PC-3 (cell line): Measurements from ENCODE around the gene APCDD1L. TPM values are rescaled to one million over a fixed set of nuclear protein-coding genes. Genes with fewer than 3 reads are reported as not detected.

ENCODE experiments used
- ATAC-seq: fragments of 200-7000 bp; cut with Tn5 transposase; 2 replicates; pipeline ENCODE4 v1.9.1; 2020; ENCODE audit warnings: mild to moderate bottlenecking, moderate library complexity
- BruUV-seq: library from RNA; stranded (reverse); fragments of 400-500 nt; replicated peaks from 2 replicates; lab custom pipeline; 2021; lab: Mats Ljungman, UMichigan
- CTCF ChIA-PET: fragments of 300-600 bp; sonication (Branson Sonifier 250); formaldehyde crosslinking; loops from one replicate; lab custom pipeline; 2022; ENCODE audit warnings: antibody characterized with exemption; lab: Charles Lee
- POLR2A ChIA-PET: fragments of 300-600 bp; sonication (Branson Sonifier 250); formaldehyde crosslinking; loops from one replicate; lab custom pipeline; 2022; ENCODE audit warnings: antibody characterized with exemption; ENCODE audit not compliant: unreplicated experiment; lab: Charles Lee
- DNase-seq: peaks from one replicate; pipeline ENCODE4 v3.0.0-alpha.2; 2015
- H2AFZ ChIP-seq: fragments of 300-600 bp; sonication (generic); 2 replicates; pipeline ENCODE4 v1.6.0; 2016; ENCODE audit warnings: antibody characterized with exemption, low read length
- H3F3A ChIP-seq: fragments of 300-600 bp; sonication (generic); one replicate; pipeline ENCODE4 v1.6.0; 2017; ENCODE audit warnings: antibody characterized with exemption, low read length, control low read depth, mild to moderate bottlenecking; ENCODE audit not compliant: unreplicated experiment
- H3K27ac ChIP-seq: fragments of 300-600 bp; sonication (generic); 2 replicates; pipeline ENCODE4 v1.5.1; 2016; ENCODE audit warnings: mild to moderate bottlenecking, low read length
- H3K27me3 ChIP-seq: fragments of 300-600 bp; sonication (generic); 2 replicates; pipeline ENCODE4 v1.6.1; 2016; ENCODE audit warnings: low read length, mixed read lengths
- H3K36me3 ChIP-seq: fragments of 300-600 bp; sonication (generic); 2 replicates; pipeline ENCODE4 v1.6.1; 2016; ENCODE audit warnings: low read depth, mixed run types, low read length, mixed read lengths
- H3K4me1 ChIP-seq: fragments of 300-600 bp; sonication (generic); 2 replicates; pipeline ENCODE4 v1.5.1; 2016; ENCODE audit warnings: low read length; ENCODE audit not compliant: insufficient read depth
- H3K4me2 ChIP-seq: fragments of 300-600 bp; sonication (generic); 2 replicates; pipeline ENCODE4 v1.6.0; 2016; ENCODE audit warnings: low read length
- H3K4me3 ChIP-seq: fragments of 300-600 bp; sonication (generic); 2 replicates; pipeline ENCODE4 v1.5.1; 2016; ENCODE audit warnings: mild to moderate bottlenecking, low read length, mixed read lengths
- H3K79me2 ChIP-seq: fragments of 300-600 bp; sonication (generic); 2 replicates; pipeline ENCODE4 v1.6.1; 2017; ENCODE audit warnings: low read length, mixed read lengths
- H3K9ac ChIP-seq: fragments of 300-600 bp; sonication (generic); 2 replicates; pipeline ENCODE4 v1.6.0; 2016; ENCODE audit warnings: mild to moderate bottlenecking, low read length
- H3K9me2 ChIP-seq: fragments of 300-600 bp; sonication (generic); replicated peaks from 2 replicates; pipeline ENCODE4 v1.6.1; 2016; ENCODE audit warnings: mixed run types, low read length, mixed read lengths
- H3K9me3 ChIP-seq: fragments of 300-600 bp; sonication (generic); 2 replicates; pipeline ENCODE4 v1.6.1; 2016; ENCODE audit warnings: low read length, mixed read lengths
- H4K20me1 ChIP-seq: fragments of 300-600 bp; sonication (generic); 2 replicates; pipeline ENCODE4 v1.6.1; 2016; ENCODE audit warnings: low read length, mixed read lengths
- CTCF ChIP-seq: fragments of 300-600 bp; sonication (generic); conservative IDR thresholded peaks from 2 replicates; pipeline ENCODE4 v1.5.1; 2017; ENCODE audit warnings: antibody characterized with exemption, low read depth, mild to moderate bottlenecking, low read length
- EZH2 ChIP-seq: fragments of 300-600 bp; sonication (generic); IDR thresholded peaks from one replicate; pipeline ENCODE4 v1.6.1; 2017; ENCODE audit warnings: antibody characterized with exemption, mild to moderate bottlenecking, low read length; ENCODE audit not compliant: unreplicated experiment
- EZH2phosphoT487 ChIP-seq: fragments of 300-600 bp; sonication (generic); IDR thresholded peaks from 2 replicates; pipeline ENCODE4 v1.6.1; 2018; ENCODE audit warnings: mild to moderate bottlenecking, antibody characterized with exemption, low read length, borderline replicate concordance
- intact Hi-C: fragments of 100-400 bp; cut with micrococcal nuclease; formaldehyde crosslinking; loops from 2 replicates; pipeline ENCODE4 v1.9.0; 2023
- total RNA-seq: library from RNA; depleted of rRNA; stranded (reverse); fragments of >200 nt; gene quantifications from 2 replicates; pipeline ENCODE4 v1.2.3, GENCODE V29; 2014

The APCDD1L gene
- total RNA-seq, 1 experiment from 2014 or later, result 2.0 TPM

GRCh38 chr20:58547623-58548475 lies 32.6 kb upstream of the APCDD1L start:
- intact Hi-C loops, result no loop called here
- H3K9ac ChIP-seq, result no peak overlapping the region
- no peak overlapping the region for H3K27ac ChIP-seq
- H2AFZ ChIP-seq, result peak overlapping the region; percentile 2; the same call in 1 of the 2 replicates
- H3K9me2 ChIP-seq, result no peaks in the 10 kb centered on the region
- H3K36me3 ChIP-seq, result no peaks in the 10 kb centered on the region
- POLR2A ChIA-PET, result no interaction called here
- no TSS peak for BruUV-seq
- TF ChIP-seq CTCF (no peak), EZH2phosphoT487 (no peak), EZH2 (no peak)
- CTCF ChIA-PET, result no interaction called here
- no peaks in the 10 kb centered on the region for H3F3A ChIP-seq
- H3K9me3 ChIP-seq, result no peaks in the 10 kb centered on the region; the same call in 1 of the 2 replicates
- H3K27me3 ChIP-seq, result no peaks in the 10 kb centered on the region
- H3K4me2 ChIP-seq, result peak overlapping the region; percentile 14
- no peaks in the 10 kb centered on the region for H3K79me2 ChIP-seq
- no peak overlapping the region for H3K4me3 ChIP-seq
- peaks cover 24% of the 10 kb centered on the region for H3K4me1 ChIP-seq
- no peaks in the 10 kb centered on the region for H4K20me1 ChIP-seq
- DNase-seq (peak; percentile 63), ATAC-seq (peak; percentile 74)

DNA sequence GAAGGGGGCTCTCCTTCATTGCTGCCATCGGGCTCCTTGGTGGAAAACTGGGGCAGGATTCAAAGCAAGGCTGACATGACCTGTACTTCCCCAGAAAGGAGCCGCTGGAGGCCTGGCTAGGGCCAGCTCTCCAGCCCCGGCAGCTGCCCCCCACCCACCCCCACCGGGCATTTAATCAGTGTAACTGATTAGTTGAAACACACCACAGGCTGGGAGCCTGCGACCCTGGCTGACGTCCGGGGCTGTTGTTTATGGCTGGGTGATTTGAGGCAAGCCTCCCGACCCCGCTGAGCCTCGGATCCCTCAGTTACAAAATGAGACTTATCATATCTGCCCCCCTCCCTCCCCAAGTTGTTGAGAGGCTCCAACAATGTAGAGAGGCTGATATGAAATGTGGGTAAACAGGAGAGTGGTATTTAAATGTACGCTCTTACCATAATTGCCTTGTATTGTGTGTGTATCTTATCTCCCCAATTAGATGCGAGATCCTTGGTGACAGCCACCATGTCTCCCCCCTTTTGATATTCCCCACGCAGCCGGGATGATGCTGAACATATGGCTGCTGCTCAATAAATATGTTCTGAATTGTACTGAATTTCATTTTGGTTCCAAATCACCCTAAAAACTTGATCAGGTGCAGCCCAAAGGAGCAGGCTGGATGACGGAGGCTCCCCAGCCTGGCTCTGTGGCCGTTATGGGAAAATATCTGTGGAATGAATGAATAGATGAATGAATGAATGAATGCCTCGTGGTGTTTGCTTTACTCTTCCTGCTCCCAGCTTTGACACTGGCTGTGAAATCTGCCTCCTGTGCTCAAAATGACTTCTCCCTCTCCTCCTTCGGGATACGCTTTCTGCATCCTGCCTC lies 31.8 kb upstream of the APCDD1L start:
- no peak overlapping the region for H3K4me3 ChIP-seq
- ATAC-seq (no peak), DNase-seq (no peak)
- H3K36me3 ChIP-seq, result no peaks in the 10 kb centered on the region
- peaks cover 30% of the 10 kb centered on the region for H3K4me1 ChIP-seq
- H3K4me2 ChIP-seq, result peak overlapping the region; percentile 14
- H4K20me1 ChIP-seq, result no peaks in the 10 kb centered on the region
- H3K9me3 ChIP-seq, result no peaks in the 10 kb centered on the region; the same call in 1 of the 2 replicates
- H3F3A ChIP-seq, result no peaks in the 10 kb centered on the region
- ChIA-PET POLR2A (no interaction called here), CTCF (no interaction called here)
- H3K9ac ChIP-seq, result no peak overlapping the region
- H3K27me3 ChIP-seq, result no peaks in the 10 kb centered on the region
- no peaks in the 10 kb centered on the region for H3K9me2 ChIP-seq
- no TSS peak for BruUV-seq
- H3K27ac ChIP-seq, result no peak overlapping the region
- intact Hi-C loops, result no loop called here
- no peak for TF ChIP-seq EZH2
- TF ChIP-seq CTCF, result no peak
- no peak for TF ChIP-seq EZH2phosphoT487
- H2AFZ ChIP-seq, result 0 out of 2 replicates have a peak overlapping the region, but pooled peaks have one; percentile 1
- H3K79me2 ChIP-seq, result no peaks in the 10 kb centered on the region
